ENCODE results near the gene ADAMTSL1. TPM values are rescaled to one million over a fixed set of nuclear protein-coding genes. Genes with fewer than 3 reads are reported as not detected.

The ADAMTSL1 gene
- total RNA-seq, 1 experiment from 2014 or later, result 0.94 TPM

DNA sequence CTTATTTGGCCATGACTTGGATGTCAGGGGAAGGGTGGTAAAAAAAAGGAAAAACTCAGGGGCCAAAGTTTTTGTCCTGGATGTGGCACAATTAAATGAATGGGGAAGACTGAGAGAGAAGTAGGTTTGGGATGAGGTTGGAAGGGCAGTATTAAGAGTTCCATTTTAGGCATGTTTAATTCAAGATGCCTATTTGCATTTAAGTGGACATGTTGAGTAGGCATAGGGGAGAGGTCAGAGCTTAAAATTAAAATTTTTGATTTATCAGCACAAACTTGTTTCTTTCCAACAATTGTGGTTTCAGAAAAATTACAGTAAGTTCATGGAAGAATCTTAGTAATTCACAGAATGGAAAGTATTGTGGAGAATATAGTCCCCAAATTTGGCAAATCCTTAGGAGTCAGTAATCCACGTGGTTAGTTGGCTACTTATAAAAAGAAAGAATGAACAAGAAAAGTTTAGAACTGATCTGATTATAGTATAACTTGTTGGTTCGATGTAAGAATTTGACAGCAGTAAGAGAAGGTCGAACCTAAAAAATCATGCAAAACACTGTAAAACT lies 293.1 kb downstream of the ADAMTSL1 start:
- ATAC-seq (no peak), DNase-seq (ENCODE audit: low spot score) (no peak)
- ChIA-PET POLR2A (no interaction called here), CTCF (no interaction called here)
- no peak overlapping the region for H3K27ac Mint-ChIP-seq
- H3K4me1 Mint-ChIP-seq, result no peaks in the 10 kb centered on the region
- H3K9me3 Mint-ChIP-seq, result no peaks in the 10 kb centered on the region
- no peak overlapping the region for H3K4me3 Mint-ChIP-seq
- no peak for TF ChIP-seq ETV6 (CRISPR knock-in tag; IDR thresholded peaks at IDR 0.05)
- TF ChIP-seq, protein P1, sequence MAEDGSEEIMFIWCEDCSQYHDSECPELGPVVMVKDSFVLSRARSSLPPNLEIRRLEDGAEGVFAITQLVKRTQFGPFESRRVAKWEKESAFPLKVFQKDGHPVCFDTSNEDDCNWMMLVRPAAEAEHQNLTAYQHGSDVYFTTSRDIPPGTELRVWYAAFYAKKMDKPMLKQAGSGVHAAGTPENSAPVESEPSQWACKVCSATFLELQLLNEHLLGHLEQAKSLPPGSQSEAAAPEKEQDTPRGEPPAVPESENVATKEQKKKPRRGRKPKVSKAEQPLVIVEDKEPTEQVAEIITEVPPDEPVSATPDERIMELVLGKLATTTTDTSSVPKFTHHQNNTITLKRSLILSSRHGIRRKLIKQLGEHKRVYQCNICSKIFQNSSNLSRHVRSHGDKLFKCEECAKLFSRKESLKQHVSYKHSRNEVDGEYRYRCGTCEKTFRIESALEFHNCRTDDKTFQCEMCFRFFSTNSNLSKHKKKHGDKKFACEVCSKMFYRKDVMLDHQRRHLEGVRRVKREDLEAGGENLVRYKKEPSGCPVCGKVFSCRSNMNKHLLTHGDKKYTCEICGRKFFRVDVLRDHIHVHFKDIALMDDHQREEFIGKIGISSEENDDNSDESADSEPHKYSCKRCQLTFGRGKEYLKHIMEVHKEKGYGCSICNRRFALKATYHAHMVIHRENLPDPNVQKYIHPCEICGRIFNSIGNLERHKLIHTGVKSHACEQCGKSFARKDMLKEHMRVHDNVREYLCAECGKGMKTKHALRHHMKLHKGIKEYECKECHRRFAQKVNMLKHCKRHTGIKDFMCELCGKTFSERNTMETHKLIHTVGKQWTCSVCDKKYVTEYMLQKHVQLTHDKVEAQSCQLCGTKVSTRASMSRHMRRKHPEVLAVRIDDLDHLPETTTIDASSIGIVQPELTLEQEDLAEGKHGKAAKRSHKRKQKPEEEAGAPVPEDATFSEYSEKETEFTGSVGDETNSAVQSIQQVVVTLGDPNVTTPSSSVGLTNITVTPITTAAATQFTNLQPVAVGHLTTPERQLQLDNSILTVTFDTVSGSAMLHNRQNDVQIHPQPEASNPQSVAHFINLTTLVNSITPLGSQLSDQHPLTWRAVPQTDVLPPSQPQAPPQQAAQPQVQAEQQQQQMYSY (CRISPR knock-in tag; IDR thresholded peaks at IDR 0.05), result no peak
- TF ChIP-seq, protein P2, sequence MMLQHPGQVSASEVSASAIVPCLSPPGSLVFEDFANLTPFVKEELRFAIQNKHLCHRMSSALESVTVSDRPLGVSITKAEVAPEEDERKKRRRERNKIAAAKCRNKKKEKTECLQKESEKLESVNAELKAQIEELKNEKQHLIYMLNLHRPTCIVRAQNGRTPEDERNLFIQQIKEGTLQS (CRISPR knock-in tag; conservative IDR thresholded peaks at IDR 0.05), result no peak
- TF ChIP-seq OVOL2 (CRISPR knock-in tag; IDR thresholded peaks at IDR 0.05; ENCODE audit: borderline replicate concordance), result no peak
- TF ChIP-seq, protein P3, sequence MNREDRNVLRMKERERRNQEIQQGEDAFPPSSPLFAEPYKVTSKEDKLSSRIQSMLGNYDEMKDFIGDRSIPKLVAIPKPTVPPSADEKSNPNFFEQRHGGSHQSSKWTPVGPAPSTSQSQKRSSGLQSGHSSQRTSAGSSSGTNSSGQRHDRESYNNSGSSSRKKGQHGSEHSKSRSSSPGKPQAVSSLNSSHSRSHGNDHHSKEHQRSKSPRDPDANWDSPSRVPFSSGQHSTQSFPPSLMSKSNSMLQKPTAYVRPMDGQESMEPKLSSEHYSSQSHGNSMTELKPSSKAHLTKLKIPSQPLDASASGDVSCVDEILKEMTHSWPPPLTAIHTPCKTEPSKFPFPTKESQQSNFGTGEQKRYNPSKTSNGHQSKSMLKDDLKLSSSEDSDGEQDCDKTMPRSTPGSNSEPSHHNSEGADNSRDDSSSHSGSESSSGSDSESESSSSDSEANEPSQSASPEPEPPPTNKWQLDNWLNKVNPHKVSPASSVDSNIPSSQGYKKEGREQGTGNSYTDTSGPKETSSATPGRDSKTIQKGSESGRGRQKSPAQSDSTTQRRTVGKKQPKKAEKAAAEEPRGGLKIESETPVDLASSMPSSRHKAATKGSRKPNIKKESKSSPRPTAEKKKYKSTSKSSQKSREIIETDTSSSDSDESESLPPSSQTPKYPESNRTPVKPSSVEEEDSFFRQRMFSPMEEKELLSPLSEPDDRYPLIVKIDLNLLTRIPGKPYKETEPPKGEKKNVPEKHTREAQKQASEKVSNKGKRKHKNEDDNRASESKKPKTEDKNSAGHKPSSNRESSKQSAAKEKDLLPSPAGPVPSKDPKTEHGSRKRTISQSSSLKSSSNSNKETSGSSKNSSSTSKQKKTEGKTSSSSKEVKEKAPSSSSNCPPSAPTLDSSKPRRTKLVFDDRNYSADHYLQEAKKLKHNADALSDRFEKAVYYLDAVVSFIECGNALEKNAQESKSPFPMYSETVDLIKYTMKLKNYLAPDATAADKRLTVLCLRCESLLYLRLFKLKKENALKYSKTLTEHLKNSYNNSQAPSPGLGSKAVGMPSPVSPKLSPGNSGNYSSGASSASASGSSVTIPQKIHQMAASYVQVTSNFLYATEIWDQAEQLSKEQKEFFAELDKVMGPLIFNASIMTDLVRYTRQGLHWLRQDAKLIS (CRISPR knock-in tag; IDR thresholded peaks at IDR 0.05; ENCODE audit: borderline replicate concordance), result no peak
- TF ChIP-seq ZNF138 (CRISPR knock-in tag; conservative IDR thresholded peaks at IDR 0.05), result no peak
- no peak for TF ChIP-seq TEAD1 (CRISPR knock-in tag; IDR thresholded peaks at IDR 0.05)
- TF ChIP-seq IRF2 (CRISPR knock-in tag; IDR thresholded peaks at IDR 0.05; ENCODE audit: borderline replicate concordance, low read depth), result no peak
- TF ChIP-seq, protein P4, sequence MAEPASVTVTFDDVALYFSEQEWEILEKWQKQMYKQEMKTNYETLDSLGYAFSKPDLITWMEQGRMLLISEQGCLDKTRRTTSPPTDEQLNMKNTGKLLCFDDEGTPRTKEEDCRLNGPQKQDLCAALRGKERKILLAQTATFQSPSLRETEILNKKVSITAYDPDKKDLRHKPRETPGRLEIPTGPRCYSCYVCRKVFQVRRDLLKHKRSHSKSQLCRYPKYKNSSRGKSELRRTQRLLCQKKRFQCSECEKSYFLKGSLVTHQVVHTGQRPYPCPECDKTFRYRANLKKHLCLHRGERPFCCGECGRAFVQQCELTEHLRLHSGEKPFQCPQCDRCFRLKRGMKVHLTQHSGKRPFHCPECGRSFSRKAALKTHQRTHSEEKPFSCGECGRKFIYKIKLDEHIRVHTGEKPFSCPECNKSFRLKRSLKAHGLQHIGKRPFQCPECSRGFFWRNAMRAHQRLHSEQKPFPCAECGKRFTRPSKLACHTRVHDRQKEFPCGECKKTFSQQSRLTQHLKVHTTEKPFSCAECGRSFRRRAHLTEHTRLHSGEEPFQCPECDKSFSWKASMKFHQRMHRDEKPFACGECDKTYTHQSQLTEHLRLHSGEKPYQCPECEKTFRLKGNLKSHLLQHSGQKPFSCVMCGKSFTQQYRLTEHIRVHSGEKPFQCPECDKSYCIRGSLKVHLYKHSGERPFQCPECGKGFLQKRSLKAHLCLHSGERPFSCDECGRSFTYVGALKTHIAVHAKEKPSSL (CRISPR knock-in tag; conservative IDR thresholded peaks at IDR 0.05), result no peak
- TF ChIP-seq, protein P5, sequence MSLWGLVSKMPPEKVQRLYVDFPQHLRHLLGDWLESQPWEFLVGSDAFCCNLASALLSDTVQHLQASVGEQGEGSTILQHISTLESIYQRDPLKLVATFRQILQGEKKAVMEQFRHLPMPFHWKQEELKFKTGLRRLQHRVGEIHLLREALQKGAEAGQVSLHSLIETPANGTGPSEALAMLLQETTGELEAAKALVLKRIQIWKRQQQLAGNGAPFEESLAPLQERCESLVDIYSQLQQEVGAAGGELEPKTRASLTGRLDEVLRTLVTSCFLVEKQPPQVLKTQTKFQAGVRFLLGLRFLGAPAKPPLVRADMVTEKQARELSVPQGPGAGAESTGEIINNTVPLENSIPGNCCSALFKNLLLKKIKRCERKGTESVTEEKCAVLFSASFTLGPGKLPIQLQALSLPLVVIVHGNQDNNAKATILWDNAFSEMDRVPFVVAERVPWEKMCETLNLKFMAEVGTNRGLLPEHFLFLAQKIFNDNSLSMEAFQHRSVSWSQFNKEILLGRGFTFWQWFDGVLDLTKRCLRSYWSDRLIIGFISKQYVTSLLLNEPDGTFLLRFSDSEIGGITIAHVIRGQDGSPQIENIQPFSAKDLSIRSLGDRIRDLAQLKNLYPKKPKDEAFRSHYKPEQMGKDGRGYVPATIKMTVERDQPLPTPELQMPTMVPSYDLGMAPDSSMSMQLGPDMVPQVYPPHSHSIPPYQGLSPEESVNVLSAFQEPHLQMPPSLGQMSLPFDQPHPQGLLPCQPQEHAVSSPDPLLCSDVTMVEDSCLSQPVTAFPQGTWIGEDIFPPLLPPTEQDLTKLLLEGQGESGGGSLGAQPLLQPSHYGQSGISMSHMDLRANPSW (CRISPR knock-in tag; conservative IDR thresholded peaks at IDR 0.05; ENCODE audit: low read depth), result no peak
- TF ChIP-seq EMX1 (CRISPR knock-in tag; IDR thresholded peaks at IDR 0.05), result no peak
- TF ChIP-seq GTF2I (CRISPR knock-in tag; conservative IDR thresholded peaks at IDR 0.05), result no peak
- no peak for TF ChIP-seq ZNF671 (CRISPR knock-in tag; IDR thresholded peaks at IDR 0.05)
- no peak for TF ChIP-seq ZNF263 (CRISPR knock-in tag; IDR thresholded peaks at IDR 0.05; ENCODE audit: low read depth)
- no peaks in the 10 kb centered on the region for H3K27me3 Mint-ChIP-seq (ENCODE audit: low read depth)
- no peaks in the 10 kb centered on the region for H3K36me3 Mint-ChIP-seq
